Measurements from ENCODE around the gene DMRTB1. TPM values are rescaled to one million over a fixed set of nuclear protein-coding genes. Genes with fewer than 3 reads are reported as not detected.
"Not testable (repeated sequence)": the region's sequence is repeated elsewhere in the genome, so short reads cannot be mapped to it uniquely, and the experiment has no call there.

Gene DMRTB1
- total RNA-seq, 1 donor from 2014 or later, result not detected

- TF ChIP-seq, protein P1, sequence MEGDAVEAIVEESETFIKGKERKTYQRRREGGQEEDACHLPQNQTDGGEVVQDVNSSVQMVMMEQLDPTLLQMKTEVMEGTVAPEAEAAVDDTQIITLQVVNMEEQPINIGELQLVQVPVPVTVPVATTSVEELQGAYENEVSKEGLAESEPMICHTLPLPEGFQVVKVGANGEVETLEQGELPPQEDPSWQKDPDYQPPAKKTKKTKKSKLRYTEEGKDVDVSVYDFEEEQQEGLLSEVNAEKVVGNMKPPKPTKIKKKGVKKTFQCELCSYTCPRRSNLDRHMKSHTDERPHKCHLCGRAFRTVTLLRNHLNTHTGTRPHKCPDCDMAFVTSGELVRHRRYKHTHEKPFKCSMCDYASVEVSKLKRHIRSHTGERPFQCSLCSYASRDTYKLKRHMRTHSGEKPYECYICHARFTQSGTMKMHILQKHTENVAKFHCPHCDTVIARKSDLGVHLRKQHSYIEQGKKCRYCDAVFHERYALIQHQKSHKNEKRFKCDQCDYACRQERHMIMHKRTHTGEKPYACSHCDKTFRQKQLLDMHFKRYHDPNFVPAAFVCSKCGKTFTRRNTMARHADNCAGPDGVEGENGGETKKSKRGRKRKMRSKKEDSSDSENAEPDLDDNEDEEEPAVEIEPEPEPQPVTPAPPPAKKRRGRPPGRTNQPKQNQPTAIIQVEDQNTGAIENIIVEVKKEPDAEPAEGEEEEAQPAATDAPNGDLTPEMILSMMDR (IDR thresholded peaks at IDR 0.05), result no peak
- H3K4me1 Mint-ChIP-seq (ENCODE audit: unreplicated experiment), result no peaks in the 10 kb centered on the region
- no peaks in the 10 kb centered on the region for H3K36me3 Mint-ChIP-seq (ENCODE audit: unreplicated experiment)
- H3K9me3 Mint-ChIP-seq (ENCODE audit: unreplicated experiment), result no peaks in the 10 kb centered on the region
- peaks cover 50% of the 10 kb centered on the region for H3K27me3 Mint-ChIP-seq (ENCODE audit: unreplicated experiment)
- DNase-seq (ENCODE audit: extremely low spot score, unreplicated experiment), result no peak
- no peak overlapping the region for H3K27ac Mint-ChIP-seq (ENCODE audit: unreplicated experiment)
- H3K4me3 Mint-ChIP-seq (ENCODE audit: unreplicated experiment), result no peak overlapping the region
These were observed 28.9 kb upstream of the DMRTB1 start for GRCh38 chr1:53430261-53430660.

DNA sequence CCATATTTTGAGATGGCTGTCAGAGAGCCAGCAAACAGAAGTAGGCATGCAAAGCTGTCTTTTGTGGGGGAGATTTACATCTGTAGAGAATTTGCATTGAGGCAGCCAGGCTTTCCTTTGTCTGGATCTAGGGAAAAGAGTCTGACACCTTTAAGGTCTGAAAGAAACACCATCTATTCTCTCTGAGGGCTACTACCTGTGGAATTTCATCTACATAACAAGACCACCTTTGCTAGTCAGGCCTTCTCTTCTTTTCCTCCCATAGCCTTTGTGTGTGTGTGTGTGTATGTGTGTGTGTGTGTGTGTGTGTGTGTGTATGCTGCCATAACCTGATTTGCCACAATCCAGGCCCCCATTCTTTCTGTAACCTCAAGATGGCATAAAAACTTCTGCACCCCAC, 28.4 kb upstream of the DMRTB1 start:
- no peak for DNase-seq (ENCODE audit: extremely low spot score, unreplicated experiment)
- Mint-ChIP-seq H3K4me1 (ENCODE audit: unreplicated experiment) (no peaks in the 10 kb centered on the region), H3K27ac (ENCODE audit: unreplicated experiment) (no peak overlapping the region), H3K36me3 (ENCODE audit: unreplicated experiment) (no peaks in the 10 kb centered on the region), H3K27me3 (ENCODE audit: unreplicated experiment) (peaks cover 50% of the 10 kb centered on the region), H3K4me3 (ENCODE audit: unreplicated experiment) (no peak overlapping the region), H3K9me3 (ENCODE audit: unreplicated experiment) (no peaks in the 10 kb centered on the region)
- TF ChIP-seq, protein P1 (IDR thresholded peaks at IDR 0.05), result no peak

DNA sequence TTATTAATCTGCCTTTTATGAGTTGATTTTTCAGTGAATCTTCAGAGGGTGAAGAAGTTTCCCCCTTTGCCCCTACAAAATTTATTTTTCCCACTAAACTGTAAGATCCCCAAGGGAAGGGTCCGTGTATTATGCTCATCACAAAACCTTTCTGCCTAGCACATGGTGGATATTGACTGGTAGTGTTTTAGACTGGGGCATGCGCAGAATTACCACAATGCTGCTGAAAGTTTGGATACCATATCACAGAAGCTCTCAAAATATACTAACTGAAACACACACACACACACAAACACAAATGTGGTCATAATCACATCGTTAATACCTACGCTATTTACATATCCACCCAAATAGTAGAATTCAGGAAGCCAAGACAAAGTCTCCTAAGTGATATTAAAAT, 28.0 kb upstream of the DMRTB1 start:
- Mint-ChIP-seq H3K36me3 (ENCODE audit: unreplicated experiment) (no peaks in the 10 kb centered on the region), H3K27ac (ENCODE audit: unreplicated experiment) (no peak overlapping the region), H3K9me3 (ENCODE audit: unreplicated experiment) (no peaks in the 10 kb centered on the region), H3K27me3 (ENCODE audit: unreplicated experiment) (peaks cover 54% of the 10 kb centered on the region), H3K4me3 (ENCODE audit: unreplicated experiment) (no peak overlapping the region), H3K4me1 (ENCODE audit: unreplicated experiment) (no peaks in the 10 kb centered on the region)
- TF ChIP-seq, protein P1 (IDR thresholded peaks at IDR 0.05), result no peak
- no peak for DNase-seq (ENCODE audit: extremely low spot score, unreplicated experiment)

DNA sequence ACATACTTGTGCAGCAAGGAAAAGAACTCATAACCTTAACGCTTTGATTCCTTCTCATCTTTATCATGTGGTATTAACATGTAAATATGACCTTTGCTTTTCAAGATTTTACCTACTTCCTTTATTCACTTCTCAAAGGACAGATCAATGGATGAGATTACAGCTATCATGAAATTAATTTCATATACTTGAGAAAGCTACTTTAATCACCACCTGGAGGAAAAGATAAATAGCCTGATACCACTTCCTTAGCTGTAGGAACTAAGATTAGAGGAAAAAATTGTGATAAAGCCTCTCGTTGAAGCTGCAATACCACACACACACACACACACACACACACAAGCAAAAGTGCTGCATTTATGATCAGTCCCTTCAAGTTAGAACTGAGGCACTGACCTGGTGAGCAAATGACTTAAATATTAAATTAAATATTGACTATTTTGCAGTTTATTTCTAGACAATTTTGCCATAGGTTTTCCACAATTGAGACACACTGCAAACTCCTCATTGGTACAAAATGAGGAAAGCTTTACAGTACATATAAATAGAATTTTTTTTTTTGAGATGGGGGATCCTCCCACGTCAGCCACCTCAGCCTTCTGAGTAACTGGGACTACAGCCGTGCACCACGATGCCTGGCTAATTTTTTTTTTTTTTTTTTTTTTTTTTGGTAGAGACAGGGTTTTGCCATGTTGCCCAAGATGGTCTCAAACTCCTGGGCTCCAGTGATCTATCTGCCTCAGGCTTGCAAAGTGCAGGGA, 27.2 kb upstream of the DMRTB1 start:
- DNase-seq (ENCODE audit: extremely low spot score, unreplicated experiment), result no peak
- no peak overlapping the region for H3K27ac Mint-ChIP-seq (ENCODE audit: unreplicated experiment)
- no peaks in the 10 kb centered on the region for H3K9me3 Mint-ChIP-seq (ENCODE audit: unreplicated experiment)
- TF ChIP-seq, protein P1 (IDR thresholded peaks at IDR 0.05), result no peak
- H3K36me3 Mint-ChIP-seq (ENCODE audit: unreplicated experiment), result no peaks in the 10 kb centered on the region
- no peaks in the 10 kb centered on the region for H3K4me1 Mint-ChIP-seq (ENCODE audit: unreplicated experiment)
- peaks cover 62% of the 10 kb centered on the region for H3K27me3 Mint-ChIP-seq (ENCODE audit: unreplicated experiment)
- H3K4me3 Mint-ChIP-seq (ENCODE audit: unreplicated experiment), result no peak overlapping the region

DNA sequence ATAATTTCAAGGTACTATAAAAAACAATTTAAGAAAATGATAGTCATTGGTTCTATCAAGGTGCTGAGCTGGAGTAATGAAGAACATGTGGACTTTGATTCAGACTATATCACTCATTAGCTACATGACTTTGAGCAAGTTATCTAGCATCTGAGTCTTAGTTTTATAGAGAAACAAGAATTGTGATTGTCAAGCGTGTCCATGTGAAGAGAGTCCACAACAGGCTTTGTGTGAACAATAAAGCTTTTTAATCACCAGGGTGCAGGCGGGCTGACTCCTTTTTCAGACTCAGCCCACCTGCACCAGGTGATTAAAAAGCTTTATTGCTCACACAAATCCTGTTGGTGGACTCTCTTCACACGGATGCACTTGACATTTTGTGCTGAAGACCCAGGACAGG, 26.6 kb upstream of the DMRTB1 start:
- no peaks in the 10 kb centered on the region for H3K36me3 Mint-ChIP-seq (ENCODE audit: unreplicated experiment)
- TF ChIP-seq, protein P1 (IDR thresholded peaks at IDR 0.05), result no peak

GRCh38 chr1:53434405-53435007, 24.7 kb upstream of the DMRTB1 start:
- H3K27ac Mint-ChIP-seq (ENCODE audit: unreplicated experiment), result not testable (repeated sequence)
- H3K27me3 Mint-ChIP-seq (ENCODE audit: unreplicated experiment), result peaks cover 76% of the 10 kb centered on the region

More for the DNA sequence above, 26.6 kb upstream of the DMRTB1 start:
- Mint-ChIP-seq H3K27ac (ENCODE audit: unreplicated experiment) (no peak overlapping the region), H3K9me3 (ENCODE audit: unreplicated experiment) (no peaks in the 10 kb centered on the region), H3K4me1 (ENCODE audit: unreplicated experiment) (no peaks in the 10 kb centered on the region), H3K27me3 (ENCODE audit: unreplicated experiment) (peaks cover 68% of the 10 kb centered on the region), H3K4me3 (ENCODE audit: unreplicated experiment) (no peak overlapping the region)
- DNase-seq (ENCODE audit: extremely low spot score, unreplicated experiment), result no peak

More at GRCh38 chr1:53434405-53435007, 24.7 kb upstream of the DMRTB1 start:
- H3K36me3 Mint-ChIP-seq (ENCODE audit: unreplicated experiment); H3K4me1 Mint-ChIP-seq (ENCODE audit: unreplicated experiment); DNase-seq (ENCODE audit: extremely low spot score, unreplicated experiment); H3K4me3 Mint-ChIP-seq (ENCODE audit: unreplicated experiment); H3K9me3 Mint-ChIP-seq (ENCODE audit: unreplicated experiment): not testable (repeated sequence)
